KG1 (cell line): Measurements from ENCODE around the gene BCR.

ENCODE experiments used
- DNase-seq: peaks from one replicate; lab custom pipeline; 2025; lab: John Stamatoyannopoulos, UW

Gene BCR

DNA sequence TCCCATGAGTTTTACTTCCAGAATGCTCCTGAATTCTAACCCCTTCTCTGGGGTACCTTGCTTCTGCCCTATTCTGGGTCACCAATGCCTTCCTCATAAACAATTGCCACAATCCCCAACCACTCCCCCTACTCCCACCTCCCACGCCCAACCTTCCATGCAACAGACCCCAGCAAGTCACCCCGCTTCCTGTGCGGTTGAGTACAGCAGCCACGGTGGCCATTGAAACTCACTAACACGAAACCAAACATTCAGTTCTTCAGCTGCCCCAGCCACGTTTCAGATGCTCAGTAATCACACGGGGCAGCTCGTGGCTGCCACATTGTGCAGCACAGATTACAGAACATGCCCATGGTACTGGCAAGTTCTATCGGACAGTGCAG is 3.7 kb upstream of the BCR start:
- no peak for DNase-seq

DNA sequence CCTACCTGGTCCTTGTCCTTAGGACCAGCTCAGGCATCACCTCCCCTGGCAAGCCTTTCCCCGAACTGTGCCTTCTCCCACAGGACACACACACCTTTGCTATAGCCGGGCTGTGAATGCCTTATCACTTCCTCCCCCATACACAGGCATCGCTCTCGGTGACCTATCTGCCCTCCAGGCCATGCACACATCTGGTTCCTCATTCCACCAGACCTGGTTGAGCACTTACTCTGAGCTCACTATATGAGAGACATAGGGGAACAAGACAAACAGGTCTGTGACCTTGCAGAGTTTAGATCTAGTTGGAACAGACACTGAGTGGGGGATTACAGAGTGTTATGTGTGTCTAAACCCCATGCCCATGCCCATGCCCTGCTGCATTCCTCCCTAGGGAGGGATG is 3.1 kb upstream of the BCR start:
- DNase-seq: no peak

DNA sequence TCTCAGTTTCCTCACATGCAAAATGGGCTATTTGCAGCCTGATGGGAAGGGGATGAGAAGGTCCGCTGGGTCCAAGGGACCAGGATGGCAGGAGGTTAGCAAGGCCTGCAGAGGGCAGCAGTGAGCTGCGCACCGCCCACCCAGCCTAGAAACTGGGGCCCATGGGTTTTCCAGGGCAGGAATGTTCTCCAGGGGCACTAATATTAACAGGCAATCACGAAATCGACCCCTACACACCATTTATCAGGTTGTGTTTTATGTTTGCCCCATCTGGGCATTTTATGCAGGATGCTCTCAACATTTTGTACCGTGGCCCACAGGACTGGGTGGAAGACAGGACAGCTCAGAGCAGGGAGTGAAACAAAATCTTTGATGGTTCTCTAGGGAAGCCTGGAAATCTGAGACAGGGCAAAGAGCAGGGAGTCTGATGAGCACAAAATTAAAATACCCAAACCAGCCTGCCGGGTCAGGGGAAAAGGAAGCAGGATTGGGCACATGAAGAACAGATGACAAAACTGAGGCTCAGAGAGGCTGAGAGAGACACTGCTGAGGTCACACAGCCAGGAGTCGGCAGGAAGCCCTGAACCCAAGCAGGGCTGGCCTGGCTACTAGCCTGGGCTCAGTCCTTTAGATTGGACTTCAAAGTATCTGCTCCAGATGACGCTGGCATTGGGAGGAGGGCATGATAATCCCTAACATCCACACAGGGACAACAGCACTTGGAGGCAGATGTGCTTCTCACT is 1.6 kb upstream of the BCR start:
- no peak for DNase-seq

DNA sequence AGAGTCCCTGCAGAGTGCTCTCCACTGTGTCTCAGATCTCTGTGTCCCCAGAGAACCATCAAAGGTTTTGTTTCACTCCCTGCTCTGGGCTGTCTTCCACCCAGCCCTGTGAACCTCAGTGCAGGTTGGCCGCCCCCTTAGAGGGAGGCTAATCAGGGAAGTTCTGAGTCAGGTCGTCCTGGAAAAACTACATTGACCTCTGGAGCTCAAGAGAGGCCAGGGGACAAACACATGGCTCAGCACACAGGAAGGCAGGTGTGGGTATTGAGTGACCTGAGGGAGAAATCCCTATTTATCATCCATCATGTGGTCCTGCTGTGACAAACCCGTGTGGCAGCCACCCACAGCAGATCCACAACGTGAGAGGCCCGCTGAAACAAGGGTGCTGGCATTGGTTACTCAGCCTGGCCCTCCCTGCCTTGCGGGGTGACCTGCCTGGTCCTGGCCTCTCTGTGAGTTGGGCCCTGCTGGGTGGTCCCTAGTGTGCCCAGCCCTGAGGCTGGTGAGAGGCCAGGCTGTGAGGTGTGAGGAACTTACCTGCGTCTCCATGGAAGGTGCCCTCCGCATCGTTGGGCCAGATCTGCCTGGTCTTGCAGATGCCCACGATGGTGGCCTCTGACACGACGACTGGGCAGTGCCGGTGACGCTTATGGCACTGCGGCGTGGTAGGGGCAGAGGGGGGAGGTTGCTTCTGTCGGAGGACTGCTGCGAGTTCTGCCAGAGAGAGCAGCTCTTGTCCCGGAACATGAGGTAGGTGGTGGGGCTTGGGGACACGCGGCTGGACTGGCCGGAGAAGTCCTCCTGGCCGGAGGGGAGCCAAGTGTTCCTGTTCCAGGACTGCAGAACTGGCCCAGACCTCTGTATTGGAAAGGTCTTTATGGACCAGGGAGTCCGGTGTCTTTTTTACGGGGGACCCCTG is 669 bp upstream of the BCR start:
- DNase-seq: no peak

DNA sequence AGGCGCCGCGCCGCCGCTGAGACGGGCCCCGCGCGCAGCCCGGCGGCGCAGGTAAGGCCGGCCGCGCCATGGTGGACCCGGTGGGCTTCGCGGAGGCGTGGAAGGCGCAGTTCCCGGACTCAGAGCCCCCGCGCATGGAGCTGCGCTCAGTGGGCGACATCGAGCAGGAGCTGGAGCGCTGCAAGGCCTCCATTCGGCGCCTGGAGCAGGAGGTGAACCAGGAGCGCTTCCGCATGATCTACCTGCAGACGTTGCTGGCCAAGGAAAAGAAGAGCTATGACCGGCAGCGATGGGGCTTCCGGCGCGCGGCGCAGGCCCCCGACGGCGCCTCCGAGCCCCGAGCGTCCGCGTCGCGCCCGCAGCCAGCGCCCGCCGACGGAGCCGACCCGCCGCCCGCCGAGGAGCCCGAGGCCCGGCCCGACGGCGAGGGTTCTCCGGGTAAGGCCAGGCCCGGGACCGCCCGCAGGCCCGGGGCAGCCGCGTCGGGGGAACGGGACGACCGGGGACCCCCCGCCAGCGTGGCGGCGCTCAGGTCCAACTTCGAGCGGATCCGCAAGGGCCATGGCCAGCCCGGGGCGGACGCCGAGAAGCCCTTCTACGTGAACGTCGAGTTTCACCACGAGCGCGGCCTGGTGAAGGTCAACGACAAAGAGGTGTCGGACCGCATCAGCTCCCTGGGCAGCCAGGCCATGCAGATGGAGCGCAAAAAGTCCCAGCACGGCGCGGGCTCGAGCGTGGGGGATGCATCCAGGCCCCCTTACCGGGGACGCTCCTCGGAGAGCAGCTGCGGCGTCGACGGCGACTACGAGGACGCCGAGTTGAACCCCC is 798 bp downstream of the BCR start:
- no peak for DNase-seq

DNA sequence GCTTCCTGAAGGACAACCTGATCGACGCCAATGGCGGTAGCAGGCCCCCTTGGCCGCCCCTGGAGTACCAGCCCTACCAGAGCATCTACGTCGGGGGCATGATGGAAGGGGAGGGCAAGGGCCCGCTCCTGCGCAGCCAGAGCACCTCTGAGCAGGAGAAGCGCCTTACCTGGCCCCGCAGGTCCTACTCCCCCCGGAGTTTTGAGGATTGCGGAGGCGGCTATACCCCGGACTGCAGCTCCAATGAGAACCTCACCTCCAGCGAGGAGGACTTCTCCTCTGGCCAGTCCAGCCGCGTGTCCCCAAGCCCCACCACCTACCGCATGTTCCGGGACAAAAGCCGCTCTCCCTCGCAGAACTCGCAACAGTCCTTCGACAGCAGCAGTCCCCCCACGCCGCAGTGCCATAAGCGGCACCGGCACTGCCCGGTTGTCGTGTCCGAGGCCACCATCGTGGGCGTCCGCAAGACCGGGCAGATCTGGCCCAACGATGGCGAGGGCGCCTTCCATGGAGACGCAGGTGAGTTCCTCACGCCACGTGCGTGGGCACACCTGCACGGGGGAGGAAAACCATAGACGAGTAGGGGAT is 1.5 kb downstream of the BCR start:
- no peak for DNase-seq

DNA sequence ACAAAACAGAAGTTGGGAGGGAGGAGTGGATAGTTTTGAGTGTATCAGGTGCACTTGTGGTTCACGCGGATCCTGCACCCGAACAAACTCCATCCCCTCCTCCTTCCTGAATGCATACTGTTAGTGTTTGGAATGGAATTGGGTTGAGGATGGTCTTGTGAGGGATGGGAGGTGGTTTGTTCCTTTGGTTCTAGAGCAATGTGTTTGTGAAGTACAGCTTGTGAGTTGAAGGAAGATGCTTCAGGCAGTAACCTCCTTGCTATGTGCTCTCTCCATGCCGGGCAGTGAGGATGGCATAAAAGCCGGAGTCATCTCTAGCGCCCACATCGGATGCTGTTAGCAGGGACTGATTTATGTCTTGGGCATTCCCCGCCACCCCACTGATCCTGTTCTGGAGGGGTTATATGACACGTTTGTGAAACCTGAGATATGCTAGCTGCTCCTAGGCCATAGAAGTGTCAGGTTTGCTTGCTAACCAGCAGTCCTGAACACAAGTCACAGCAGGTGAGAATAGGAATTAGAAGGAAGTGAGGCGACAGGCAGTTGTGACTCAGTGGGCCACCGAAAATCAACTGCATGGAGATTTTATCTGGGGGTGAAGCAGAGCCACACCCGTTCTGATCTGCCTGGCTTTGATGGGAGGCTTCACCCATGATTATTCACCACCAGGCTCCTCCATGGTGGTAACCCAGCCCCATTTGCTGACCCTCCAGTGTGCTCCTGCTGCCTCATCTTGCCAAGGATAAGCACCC is 2.2 kb downstream of the BCR start:
- peak; percentile 43 for DNase-seq

DNA sequence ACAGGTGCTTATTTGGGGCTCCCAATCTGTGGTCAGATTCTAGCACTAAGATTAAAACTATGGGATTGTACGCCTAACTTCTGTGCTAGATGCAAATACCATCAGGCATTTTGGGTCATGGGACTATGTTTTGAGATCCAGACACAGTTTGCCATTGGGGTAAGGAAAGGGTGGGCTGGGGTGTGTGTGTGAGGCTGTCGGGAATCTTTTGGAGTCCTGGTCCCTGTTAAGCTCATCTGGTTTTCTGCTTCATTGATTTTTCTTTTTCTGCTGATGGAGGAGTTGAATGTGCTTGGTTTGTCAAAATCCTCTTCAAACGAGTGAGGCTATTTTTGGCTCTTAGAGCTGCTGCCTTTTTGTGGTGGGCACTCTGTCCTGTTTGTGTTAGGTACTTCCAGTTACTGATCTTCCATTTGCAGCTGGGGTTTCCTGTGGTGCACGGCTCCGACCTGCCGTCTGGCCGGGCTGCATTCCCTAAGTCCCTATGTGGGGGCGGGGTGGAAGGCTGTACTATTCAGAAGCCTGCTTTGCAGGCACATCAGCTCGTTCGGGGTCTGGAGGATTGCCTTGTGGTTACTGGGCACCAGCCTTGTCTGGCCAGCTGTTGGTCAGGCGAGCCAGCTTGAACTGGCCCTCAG is 2.9 kb downstream of the BCR start:
- DNase-seq: peak; percentile 8

DNA sequence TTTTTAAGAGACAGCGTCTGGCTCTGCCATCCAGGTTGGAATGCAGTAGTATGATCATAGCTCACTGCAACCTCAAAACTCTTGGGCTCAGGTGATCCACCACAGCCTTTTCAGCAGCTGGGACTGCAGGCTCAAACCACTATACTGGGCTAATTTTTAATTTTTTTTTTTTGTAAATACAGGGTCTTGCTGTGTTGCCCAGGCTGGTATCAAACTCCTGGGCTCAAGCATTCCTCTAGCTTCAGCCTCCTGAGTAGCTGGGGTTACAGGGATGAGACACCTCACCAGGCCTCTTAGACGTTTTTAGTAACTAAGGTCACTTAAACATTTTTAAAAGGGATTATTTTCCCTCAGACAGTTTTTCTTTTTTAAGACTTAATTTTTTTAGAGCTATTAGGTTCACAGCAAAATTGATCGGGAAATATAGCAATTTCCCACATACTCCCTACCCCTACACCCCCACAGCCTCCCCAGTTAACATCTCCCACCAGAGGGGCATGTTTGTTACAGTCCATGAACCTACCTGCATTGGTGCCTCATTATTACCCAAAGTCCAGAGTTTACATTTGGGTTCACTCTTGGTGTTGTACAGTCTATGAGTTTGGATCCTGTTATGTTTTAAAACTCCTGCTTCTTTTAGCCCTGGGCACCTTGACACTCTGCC is 3.9 kb downstream of the BCR start:
- DNase-seq: no peak

DNA sequence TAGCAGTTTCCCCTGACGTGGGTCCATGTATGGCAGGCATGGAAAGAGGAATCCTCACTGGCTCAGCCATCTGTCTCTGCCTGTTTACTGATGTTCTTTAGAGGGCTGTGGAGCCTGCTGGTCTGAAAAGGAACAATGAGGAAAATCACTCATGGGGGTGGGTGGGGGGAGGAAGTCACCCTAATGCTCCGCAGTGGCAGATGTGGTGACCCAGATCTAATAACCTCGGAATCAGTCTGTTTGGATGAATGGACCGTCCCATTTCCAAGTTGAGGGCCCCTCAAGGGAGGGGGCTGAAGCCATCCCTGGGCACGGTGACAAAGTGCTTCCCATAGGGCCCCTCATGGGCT is 4.4 kb downstream of the BCR start:
- DNase-seq: no peak

DNA sequence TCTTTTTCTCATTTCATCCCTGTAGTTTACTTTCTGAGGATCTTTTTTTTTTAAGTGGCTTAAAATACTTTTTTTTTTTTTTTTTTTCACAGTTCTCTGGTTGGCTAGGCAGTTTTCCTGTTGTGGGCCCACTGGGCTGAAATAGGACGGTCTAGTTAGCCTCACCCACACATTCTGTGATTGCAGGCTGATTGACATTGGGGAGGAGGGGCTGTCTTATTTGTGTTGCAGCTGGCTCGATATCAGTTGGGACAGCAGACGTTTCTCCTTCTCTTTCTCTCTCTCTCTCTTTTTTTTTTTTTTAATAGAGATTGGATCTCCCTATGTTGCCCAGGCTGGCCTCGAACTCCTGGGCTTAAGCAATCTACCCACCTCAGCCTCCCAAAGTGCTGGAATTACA is 6.9 kb downstream of the BCR start:
- DNase-seq: no peak

DNA sequence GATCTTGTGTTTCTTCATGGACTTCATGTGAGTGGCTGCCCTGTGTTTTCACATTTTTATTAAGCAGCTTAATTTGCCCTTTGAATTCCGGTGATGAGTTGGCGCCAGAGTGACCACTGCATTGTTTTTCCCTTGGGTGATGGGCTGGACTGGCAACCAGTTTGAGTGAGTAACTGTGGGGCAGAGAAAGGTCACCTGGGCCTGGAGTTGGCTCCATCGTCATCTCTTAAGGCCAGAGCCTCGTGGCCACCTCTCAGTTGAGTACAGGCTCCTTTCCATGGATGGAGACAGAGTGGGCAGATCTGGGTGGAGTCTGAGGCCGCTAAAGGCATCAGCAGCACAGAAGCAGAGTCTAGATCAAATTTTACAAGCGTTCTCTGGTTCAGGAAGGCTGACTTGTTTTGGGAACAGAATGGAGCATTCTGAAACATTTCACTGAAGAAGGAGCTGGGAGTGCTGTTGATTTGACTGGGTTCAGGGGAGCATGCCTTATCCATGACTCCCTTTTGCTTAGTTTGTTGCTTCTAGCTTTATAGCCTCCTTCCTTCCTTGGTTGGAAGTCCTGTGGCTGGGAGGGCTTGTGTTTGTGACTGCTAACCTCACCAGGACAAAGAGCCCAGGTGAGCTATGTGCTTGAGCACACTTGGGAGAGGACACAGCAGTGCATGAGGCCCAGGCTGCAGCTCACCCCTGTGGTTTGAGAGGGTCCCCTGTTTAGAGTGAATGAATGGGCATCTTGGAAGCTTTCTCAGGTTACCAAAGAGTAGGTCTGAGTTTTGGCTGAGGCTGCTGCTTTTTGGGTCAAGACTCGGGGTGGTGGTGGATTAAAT is 7.8 kb downstream of the BCR start:
- no peak for DNase-seq

DNA sequence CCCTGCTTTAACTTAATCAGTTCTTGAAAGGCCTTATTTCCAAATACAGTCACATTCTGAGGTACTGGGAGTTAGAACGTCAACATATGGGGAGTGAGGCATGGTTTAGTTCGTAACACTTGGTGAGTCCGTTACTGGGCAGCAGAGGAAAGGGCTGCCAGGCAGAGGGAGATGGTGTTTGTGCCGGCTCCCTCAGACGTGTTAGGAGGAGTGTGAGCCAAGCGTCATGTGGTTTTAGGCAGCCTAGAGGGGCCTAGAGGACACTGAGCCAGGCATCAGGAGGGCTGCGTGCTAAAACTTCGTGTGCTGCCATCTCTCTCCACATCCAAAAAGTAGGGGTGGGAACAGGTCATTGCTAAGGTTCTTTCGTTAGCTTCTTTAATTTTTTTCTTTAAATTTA is 10.2 kb downstream of the BCR start:
- no peak for DNase-seq

DNA sequence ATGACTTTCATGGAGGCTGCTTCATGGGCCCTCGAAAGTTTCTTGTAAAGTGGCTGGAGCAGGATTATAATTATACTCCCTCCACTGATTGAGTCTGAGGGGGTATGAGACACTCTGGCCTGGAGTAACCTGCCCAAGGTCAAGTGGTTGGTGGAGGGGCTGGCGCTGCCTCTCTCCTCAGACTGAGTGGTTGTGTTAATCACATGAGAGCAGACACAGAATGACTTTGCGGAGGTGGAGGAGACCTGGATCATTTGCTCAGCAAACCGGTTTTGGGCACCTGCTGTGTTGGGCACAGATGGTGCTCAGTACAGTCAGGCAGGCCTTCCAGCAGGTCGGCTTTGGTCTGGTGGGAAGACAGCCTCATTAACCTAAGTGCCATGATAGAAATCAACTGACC is 11.8 kb downstream of the BCR start:
- no peak for DNase-seq

DNA sequence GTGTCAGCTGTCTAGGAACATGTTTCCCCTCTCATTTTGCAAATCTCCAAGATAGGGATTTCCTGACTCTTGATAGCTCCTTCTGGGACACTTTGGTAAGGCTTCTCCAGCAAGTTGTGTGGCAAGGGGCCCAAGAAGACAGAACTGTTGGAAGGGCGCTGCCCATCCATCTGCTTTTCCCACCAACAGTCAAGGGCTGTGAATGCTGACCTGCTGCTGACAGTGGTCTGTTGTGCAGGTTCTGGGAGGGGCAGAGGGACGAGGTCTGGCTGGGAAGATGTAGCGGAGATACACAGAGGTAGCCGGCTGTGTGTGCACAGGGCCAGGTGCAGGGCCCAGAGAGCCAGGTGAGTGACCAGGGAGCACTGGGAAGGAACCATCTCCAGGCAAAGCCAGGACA is 12.2 kb downstream of the BCR start:
- no peak for DNase-seq

DNA sequence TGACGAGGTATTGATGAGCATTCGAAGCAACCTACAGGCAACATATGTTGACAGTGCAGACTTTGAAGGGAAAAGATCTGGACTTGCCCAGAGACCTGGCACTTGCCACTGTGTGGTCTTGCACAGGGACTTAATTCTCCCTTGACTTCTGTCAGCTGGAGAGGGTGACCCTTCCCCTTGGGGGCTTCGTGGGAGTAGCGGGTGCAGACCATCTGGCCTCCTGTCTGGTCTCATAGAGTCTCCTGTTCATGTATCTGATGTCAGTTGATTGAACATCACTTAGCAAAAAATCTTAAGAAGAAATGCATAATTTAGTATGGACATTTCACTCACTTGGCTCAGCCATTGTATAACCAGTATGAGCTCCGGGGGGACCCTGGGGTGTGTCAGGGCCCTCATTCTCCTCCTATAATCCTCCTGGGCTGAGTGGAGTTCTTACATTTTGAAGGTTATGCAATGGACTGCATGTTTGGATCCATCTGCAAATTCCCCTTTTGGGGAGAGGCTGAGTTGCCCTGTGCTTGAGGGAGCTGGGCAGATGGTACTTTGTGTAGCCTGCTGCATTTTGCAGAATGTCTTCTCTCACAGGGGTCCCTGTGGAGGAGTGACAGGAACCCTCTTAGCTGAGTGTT is 13.0 kb downstream of the BCR start:
- no peak for DNase-seq

DNA sequence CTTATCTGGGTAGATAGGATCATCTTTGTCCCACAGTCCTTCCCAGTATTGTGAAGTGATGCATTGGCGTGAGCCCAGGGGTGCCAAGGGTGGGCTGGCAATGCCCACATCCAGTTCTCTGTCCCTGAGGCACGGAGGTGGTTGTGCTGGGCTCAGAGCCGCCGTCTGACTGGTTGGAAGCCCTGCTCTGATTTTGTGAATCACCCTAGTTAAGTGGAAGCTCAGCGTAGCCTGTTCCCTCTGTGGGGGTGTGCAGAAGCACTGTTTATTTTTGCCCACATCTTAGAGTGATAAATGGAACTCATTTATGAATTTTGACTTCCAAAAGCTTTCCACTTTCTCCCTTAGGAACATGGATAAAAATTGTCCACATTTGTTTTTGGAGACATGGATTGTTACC is 13.6 kb downstream of the BCR start:
- DNase-seq: no peak

DNA sequence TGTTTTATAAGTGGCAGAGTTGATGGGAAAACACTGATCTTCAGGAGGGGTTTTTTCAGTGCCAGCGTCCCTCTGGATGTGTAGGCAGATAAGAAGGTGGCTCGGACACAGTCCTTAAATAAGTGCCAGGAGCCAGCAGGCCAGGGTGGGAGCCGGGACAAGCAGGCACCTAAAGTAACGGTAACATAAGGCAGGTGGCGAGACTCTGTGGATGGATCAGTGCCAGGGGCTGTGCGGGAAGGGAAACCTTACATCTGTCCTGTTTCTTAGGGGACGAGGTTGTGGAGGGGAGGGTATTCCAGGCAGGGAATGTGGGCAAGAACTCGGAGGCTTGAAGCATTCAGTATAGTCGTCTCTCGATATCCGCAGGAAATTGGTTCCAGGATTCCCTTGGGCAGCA is 15.9 kb downstream of the BCR start:
- no peak for DNase-seq

DNA sequence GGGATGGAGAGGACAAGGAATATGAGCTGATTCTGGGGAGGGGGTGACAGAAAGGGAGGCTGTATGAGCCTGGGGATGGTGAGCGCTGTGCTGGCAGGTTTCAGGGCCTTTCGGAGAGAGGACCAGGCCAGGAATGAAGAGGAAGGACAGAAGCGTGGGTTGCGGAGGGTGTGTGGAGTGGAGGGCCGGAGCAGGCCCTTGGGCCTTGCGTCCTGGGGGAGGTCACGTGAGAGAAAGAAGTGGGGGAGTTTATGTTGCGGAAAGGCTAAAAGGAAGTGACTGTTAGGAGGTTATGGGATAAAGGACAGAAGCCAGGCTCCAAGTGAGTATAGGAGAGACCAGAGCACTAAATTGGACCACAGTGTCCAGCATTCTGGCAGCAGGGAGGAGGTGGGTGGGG is 17.5 kb downstream of the BCR start:
- no peak for DNase-seq
